Measurements from ENCODE around the gene TTYH3. TPM values are rescaled to one million over a fixed set of nuclear protein-coding genes. Genes with fewer than 3 reads are reported as not detected.

Gene TTYH3
- total and polyA plus RNA-seq, 2 of the 8 experiments (the other 6 are each of a cell fraction or from before 2014, with no cell fraction given): 66.2 to 169 TPM

DNA sequence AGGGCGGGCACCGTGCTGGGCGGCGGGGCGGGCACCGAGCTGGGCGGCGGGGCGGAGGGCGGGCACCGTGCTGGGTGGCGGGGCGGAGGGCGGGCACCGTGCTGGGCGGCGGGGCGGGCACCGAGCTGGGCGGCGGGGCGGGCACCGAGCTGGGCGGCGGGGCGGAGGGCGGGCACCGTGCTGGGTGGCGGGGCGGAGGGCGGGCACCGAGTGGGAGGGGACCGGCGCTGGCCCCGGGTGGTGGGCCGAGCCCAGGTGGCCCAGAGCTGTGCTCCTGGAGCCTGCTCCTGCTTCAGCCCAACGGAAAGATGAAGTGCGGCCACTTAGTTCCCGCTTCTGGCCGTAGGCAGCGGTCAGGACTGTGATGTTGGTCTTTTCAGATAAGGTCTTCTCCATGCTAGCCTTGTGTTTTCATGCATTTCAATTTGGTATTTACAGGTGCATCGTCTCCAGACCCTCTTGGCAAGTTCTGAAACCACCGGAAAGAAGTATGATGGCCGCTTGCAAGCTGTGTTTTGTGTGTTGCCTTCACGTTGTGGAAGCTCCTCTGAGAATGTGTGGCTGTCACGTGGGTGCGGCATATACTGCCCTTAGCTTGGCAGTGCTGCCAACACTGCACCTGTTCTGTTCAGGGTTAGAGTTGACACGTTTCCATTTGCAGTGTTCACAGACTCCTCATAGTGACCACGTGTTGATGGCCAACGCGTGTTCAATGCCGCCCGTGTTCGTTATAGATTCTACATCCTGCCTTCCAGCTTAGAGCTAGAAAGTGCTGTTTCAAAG, 47.8 kb upstream of the TTYH3 start:
- H2BK5ac ChIP-seq (ENCODE audit: low read depth, low read length): no peak overlapping the region
- no peak overlapping the region for H3K23ac ChIP-seq (ENCODE audit: insufficient read length)
- DNase-seq (ENCODE audit: low read depth in 1 of 2, low spot score in 2 of 2): no peak
- H4K91ac ChIP-seq (replicated peaks; ENCODE audit: insufficient read length, low read length): no peak overlapping the region
- no peak overlapping the region for H2AFZ ChIP-seq (ENCODE audit: low read length)
- no peaks in the 10 kb centered on the region for H3K9me3 ChIP-seq (ENCODE audit: insufficient read depth in 2 of 2, low read depth in 1 of 2, low read length in 1 of 2)
- no peak overlapping the region for H4K5ac ChIP-seq (ENCODE audit: insufficient read length, low read depth, low read length)
- no peaks in the 10 kb centered on the region for H3K79me2 ChIP-seq (ENCODE audit: control insufficient read depth in 1 of 2, insufficient read depth in 2 of 2, low read length in 2 of 2)
- no peak overlapping the region for H3K27ac ChIP-seq (ENCODE audit: low read depth, low read length)
- no peak overlapping the region for H3K56ac ChIP-seq (replicated peaks; ENCODE audit: insufficient read length, low read depth, low read length)
- H3K4me3 ChIP-seq (ENCODE audit: extremely low read depth in 1 of 4, insufficient read depth in 2 of 4, low read depth in 3 of 4, low read length in 4 of 4): no peak overlapping the region
- no peak overlapping the region for H3K9ac ChIP-seq (replicated peaks in 1 of 4; ENCODE audit: extremely low read depth in 1 of 4, low read depth in 3 of 4, low read length in 3 of 4)
- no peak overlapping the region for H3K14ac ChIP-seq (ENCODE audit: insufficient read length)
- no peaks in the 10 kb centered on the region for H3K36me3 ChIP-seq (ENCODE audit: control insufficient read depth in 2 of 4, insufficient read depth in 4 of 4, low read length in 3 of 4)
- no peak overlapping the region for H3K4me2 ChIP-seq (ENCODE audit: insufficient read depth in 1 of 2, low read depth in 2 of 2, low read length in 2 of 2)
- H3K18ac ChIP-seq (ENCODE audit: extremely low read depth, low read length): no peak overlapping the region
- H3K4me1 ChIP-seq (replicated peaks in 1 of 4; ENCODE audit: control insufficient read depth in 3 of 4, insufficient read depth in 4 of 4, low read length in 3 of 4): peaks cover 0 to 11% (median 3%) of the 10 kb centered on the region in 4 experiments; a peak in 3 of 7 replicates
- no peak overlapping the region for H2BK15ac ChIP-seq (ENCODE audit: low read length)
- H3K4ac ChIP-seq (replicated peaks; ENCODE audit: insufficient read length, low read depth, low read length): no peak overlapping the region
- CTCF ChIA-PET (ENCODE audit: partially characterized antibody): interaction anchor here (0.7 to 2.5 kb wide), 7 partner anchors 11 to 96 kb away, joined by 3 to 13 read pairs (median 5); no protein-coding TSS in a partner anchor
- FAIRE-seq: no peak
- H2BK120ac ChIP-seq (replicated peaks; ENCODE audit: low read depth, low read length): no peak overlapping the region
- H3K79me1 ChIP-seq (ENCODE audit: low read depth, low read length): no peaks in the 10 kb centered on the region
- H2BK20ac ChIP-seq (ENCODE audit: low read length): no peak overlapping the region
- H4K20me1 ChIP-seq (replicated peaks in 1 of 2; ENCODE audit: control insufficient read depth in 1 of 2, insufficient read depth in 2 of 2, low read length in 2 of 2): no peaks in the 10 kb centered on the region
- POLR2A ChIA-PET (ENCODE audit: partially characterized antibody): interaction anchor here (0.7 kb wide), 1 partner anchor 353 kb away, joined by 4 read pairs; no protein-coding TSS in a partner anchor
- no peak overlapping the region for H2BK12ac ChIP-seq (ENCODE audit: low read depth, low read length)
- 91% methylated on average over 19 of the region's 54 CpGs; no CpG with 5 or more reads in 1 of the 2 experiments for WGBS, 2 experiments (ENCODE audit: extremely low coverage in 1 of 2, insufficient coverage in 1 of 2, insufficient read length in 1 of 2, insufficient replicate concordance in 2 of 2, low coverage in 1 of 2, low lambda C conversion rate in 2 of 2, missing lambda C conversion rate in 1 of 2)
- no peak overlapping the region for H4K8ac ChIP-seq (ENCODE audit: extremely low read depth, insufficient read depth, low read length)
- H3K27me3 ChIP-seq (replicated peaks in 1 of 4; ENCODE audit: control insufficient read depth in 3 of 4, extremely low read depth in 1 of 4, insufficient read depth in 3 of 4, low read length in 3 of 4): no peaks in the 10 kb centered on the region
- no peaks in the 10 kb centered on the region; the same call in 1 of the 2 replicates for H3K23me2 ChIP-seq (ENCODE audit: low read depth, low read length)
- H2AK5ac ChIP-seq (ENCODE audit: low read depth, low read length): no peak overlapping the region
- no peak for TF ChIP-seq RFX5 (IDR thresholded peaks at IDR 0.05; ENCODE audit: borderline replicate concordance, low read depth, low read length)
- TF ChIP-seq JUND (IDR thresholded peaks at IDR 0.05; ENCODE audit: low read length): no peak
- TF ChIP-seq SIX5 (IDR thresholded peaks at IDR 0.05; ENCODE audit: low read depth, low read length): no peak
- TF ChIP-seq KDM4A (IDR thresholded peaks at IDR 0.05; ENCODE audit: low read depth, low read length, severe bottlenecking): no peak
- TF ChIP-seq SRF (IDR thresholded peaks at IDR 0.05; ENCODE audit: low read depth, low read length): no peak
- TF ChIP-seq EZH2 (IDR thresholded peaks at IDR 0.05; ENCODE audit: low read depth, low read length, severe bottlenecking): no peak
- no peak for TF ChIP-seq CTCF (IDR thresholded peaks at IDR 0.05; ENCODE audit: control extremely low read depth in 1 of 3, insufficient read depth in 1 of 3, low read depth in 1 of 3, low read length in 3 of 3)
- no peak for TF ChIP-seq ATF3 (IDR thresholded peaks at IDR 0.05; ENCODE audit: insufficient read depth, low read depth, low read length)
- no peak for TF ChIP-seq PHF8 (conservative IDR thresholded peaks at IDR 0.05; ENCODE audit: low read depth, low read length)

All from H1 (cell line).